K562 (cell line): ENCODE results near the gene SLC19A1. TPM values are rescaled to one million over a fixed set of nuclear protein-coding genes. Genes with fewer than 3 reads are reported as not detected.

ENCODE experiments used
- ATAC-seq: fragments of 200-7000 bp; cut with Tn5 transposase; 3 replicates; pipeline ENCODE4 v1.9.1; 2020; ENCODE audit warnings: moderate library complexity
- BruUV-seq: library from RNA; stranded (reverse); fragments of 400-500 nt; replicated peaks from 2 replicates; lab custom pipeline; 2021; lab: Mats Ljungman, UMichigan
- CTCF ChIA-PET: fragments of 300-600 bp; formaldehyde crosslinking; extraction: SDS; loops from one replicate; lab custom pipeline; 2021; ENCODE audit warnings: low intra/inter-chr PET ratio; lab: Yijun Ruan, JAX
- POLR2A ChIA-PET: fragments of 300-600, 350-650 bp; sonication (Branson Sonifier 250); formaldehyde crosslinking; extraction: SDS; loops from one replicate; lab custom pipeline; 2021; ENCODE audit warnings: antibody characterized with exemption, inconsistent platforms; lab: Yijun Ruan, JAX
- DNase-seq, 4 experiments: peaks; one replicate each; pipeline versions ENCODE4 v3.0.0 to v3.0.0-alpha.2; 2011 to 2018; ENCODE audit warnings: low spot score in 3 of 4, mixed read lengths in 3 of 4; ENCODE audit errors: extremely low read depth in 1 of 4
- FAIRE-seq: peaks from 2 replicates; lab custom pipeline; 2011; peaks lifted over from hg19 to GRCh38; lab: Jason Lieb, UNC
- H2AFZ ChIP-seq: 2 replicates; pipeline ENCODE4 v1.6.0; 2011; ENCODE audit warnings: low read depth, low read length, control low read depth, inconsistent platforms
- H3K27ac ChIP-seq: fragments of 200-600 bp; 3 replicates; pipeline ENCODE4 v1.8.0; 2011; ENCODE audit warnings: low read depth, mild to moderate bottlenecking, control low read depth, inconsistent platforms, low read length, moderate library complexity, mixed read lengths; ENCODE audit errors: extremely low read depth
- H3K27me3 ChIP-seq, 2 experiments: fragments of 300-600 bp in 1 of 2; 2 replicates in 1 of 2; 3 replicates in 1 of 2; pipeline versions ENCODE4 v1.6.0 to v1.8.0; 2011; ENCODE audit warnings: inconsistent platforms in 2 of 2, low read length in 2 of 2, mild to moderate bottlenecking in 1 of 2, mixed read lengths in 1 of 2, moderate library complexity in 1 of 2; ENCODE audit not compliant: control insufficient read depth in 2 of 2, insufficient read depth in 2 of 2
- H3K36me3 ChIP-seq: fragments of 300-600 bp; 3 replicates; pipeline ENCODE4 v1.8.0; 2011; ENCODE audit warnings: mild to moderate bottlenecking, low read length, inconsistent platforms; ENCODE audit not compliant: control insufficient read depth, insufficient read depth
- H3K4me1 ChIP-seq, 2 experiments: fragments of 200-600 bp in 1 of 2; replicated peaks in 1 of 2; 2 replicates in 1 of 2; 3 replicates in 1 of 2; pipeline versions ENCODE4 v1.5.1 to v1.8.0; 2011; ENCODE audit warnings: inconsistent platforms in 2 of 2, low read length in 2 of 2, mild to moderate bottlenecking in 1 of 2, mixed read lengths in 1 of 2, moderate library complexity in 1 of 2; ENCODE audit not compliant: control insufficient read depth in 2 of 2, insufficient read depth in 2 of 2
- H3K4me2 ChIP-seq: 2 replicates; pipeline ENCODE4 v1.6.1; 2011; ENCODE audit warnings: low read length, control low read depth, inconsistent platforms, mixed read lengths; ENCODE audit not compliant: insufficient read depth
- H3K4me3 ChIP-seq: fragments of 200-600 bp; sonication (generic), shearing (Covaris generic); 2 replicates; pipeline ENCODE4 v1.5.1; 2016; ENCODE audit warnings: control low read depth, inconsistent platforms
- H3K79me2 ChIP-seq: fragments of 200-600 bp; 3 replicates; pipeline ENCODE4 v1.8.0; 2011; ENCODE audit warnings: low read length, inconsistent platforms; ENCODE audit not compliant: control insufficient read depth, insufficient read depth
- H3K9ac ChIP-seq, 2 experiments: 2 replicates each; pipeline versions ENCODE4 v1.6.0 to v1.6.1; 2011; ENCODE audit warnings: low read depth in 2 of 2, low read length in 2 of 2, control low read depth in 1 of 2, inconsistent platforms in 1 of 2, mild to moderate bottlenecking in 1 of 2, mixed read lengths in 1 of 2; ENCODE audit not compliant: insufficient read depth in 1 of 2
- H3K9me1 ChIP-seq: one replicate; pipeline ENCODE4 v1.6.0; 2011; ENCODE audit warnings: inconsistent platforms, mild to moderate bottlenecking, low read length, moderate library complexity; ENCODE audit not compliant: control insufficient read depth, insufficient read depth
- H3K9me3 ChIP-seq: replicated peaks from 2 replicates; pipeline ENCODE4 v1.5.1; 2011; ENCODE audit warnings: low read depth, low read length, inconsistent platforms; ENCODE audit not compliant: control insufficient read depth, insufficient read depth
- H4K20me1 ChIP-seq: replicated peaks from 2 replicates; pipeline ENCODE4 v1.6.1; 2011; ENCODE audit warnings: low read length, inconsistent platforms, mixed read lengths; ENCODE audit not compliant: control insufficient read depth, insufficient read depth
- ARID3B ChIP-seq: fragments of 250-450 bp; sonication (Bioruptor Pico); IDR thresholded peaks from 2 replicates; pipeline ENCODE4 v1.4.0; 2020; ENCODE audit warnings: borderline replicate concordance
- BCL6 ChIP-seq: fragments of 250-450 bp; sonication (Bioruptor Pico); IDR thresholded peaks from 2 replicates; pipeline ENCODE4 v1.4.0; 2020
- BRF2 ChIP-seq: IDR thresholded peaks from 3 replicates; pipeline ENCODE4 v1.6.1; 2011; ENCODE audit warnings: borderline replicate concordance, mild to moderate bottlenecking; ENCODE audit not compliant: insufficient read length, insufficient read depth
- LCOR ChIP-seq: sonication (generic); formaldehyde crosslinking; IDR thresholded peaks from 2 replicates; pipeline ENCODE4 v1.8.0; 2022; ENCODE audit warnings: mild to moderate bottlenecking, missing genetic modification reagents
- MBD2 ChIP-seq: sonication (generic); IDR thresholded peaks from 2 replicates; pipeline ENCODE4 v1.6.1; 2016; ENCODE audit warnings: low read depth, borderline replicate concordance
- MCM5 ChIP-seq: fragments of 450-650 bp; IDR thresholded peaks from 2 replicates; pipeline ENCODE4 v1.6.1; 2016; ENCODE audit warnings: low read depth
- MEIS2 ChIP-seq: fragments of 450-650 bp; IDR thresholded peaks from 2 replicates; pipeline ENCODE4 v1.6.1; 2014; ENCODE audit warnings: mild to moderate bottlenecking; ENCODE audit not compliant: partially characterized antibody
- MTF1 ChIP-seq: fragments of 250-450 bp; sonication (Bioruptor Pico); IDR thresholded peaks from 2 replicates; pipeline ENCODE4 v1.9.0; 2021; ENCODE audit warnings: moderate library complexity, mild to moderate bottlenecking, inconsistent platforms, borderline replicate concordance
- NFE2L1 ChIP-seq: fragments of 450-650 bp; IDR thresholded peaks from 2 replicates; pipeline ENCODE4 v1.6.1; 2016; ENCODE audit warnings: missing genetic modification characterization, low read depth, mild to moderate bottlenecking, missing compliant biosample characterization, moderate library complexity, borderline replicate concordance
- NUFIP1 ChIP-seq: fragments of 450-650 bp; IDR thresholded peaks from 2 replicates; pipeline ENCODE4 v1.6.1; 2018; ENCODE audit not compliant: partially characterized antibody
- STAT5A ChIP-seq: IDR thresholded peaks from 2 replicates; pipeline ENCODE4 v1.6.1; 2012; ENCODE audit warnings: low read length, inconsistent platforms, borderline replicate concordance
- TRIM25 ChIP-seq: fragments of 450-650 bp; IDR thresholded peaks from 2 replicates; pipeline ENCODE4 v1.7.0; 2016; ENCODE audit warnings: borderline replicate concordance
- ZNF140 ChIP-seq: fragments of 250-450 bp; sonication (Bioruptor Pico); IDR thresholded peaks from 2 replicates; pipeline ENCODE4 v1.8.0; 2021; ENCODE audit warnings: moderate library complexity, mild to moderate bottlenecking, inconsistent platforms
- ZNF143 ChIP-seq: sonication (generic); formaldehyde crosslinking; IDR thresholded peaks from 2 replicates; pipeline ENCODE4 v1.9.0; 2022; ENCODE audit warnings: mild to moderate bottlenecking, missing genetic modification reagents
- WGBS: fragments of 100-300 bp; shearing (Covaris generic); methylation state at CpG from one replicate; pipeline ENCODE4 v1.1.6; 2016; ENCODE audit warnings: low coverage, mixed read lengths; ENCODE audit not compliant: insufficient coverage; ENCODE audit errors: missing lambda C conversion rate; 5-methylcytosine and 5-hydroxymethylcytosine counted together
- in situ Hi-C: fragments of 300-500 bp; cut with MboI; formaldehyde crosslinking; loops from 4 replicates; pipeline ENCODE4 v1.15.0; 2018; ENCODE audit warnings: inconsistent platforms, mixed read lengths
- intact Hi-C: fragments of 100-400 bp; cut with micrococcal nuclease; formaldehyde crosslinking; loops from 2 replicates; pipeline ENCODE4 v1.14.2; 2022
- polyA plus RNA-seq, 8 experiments: library from polyadenylated mRNA; depleted of rRNA in 4 of 8; stranded (reverse) in 5 of 8; unstranded in 3 of 8; fragments of >200 nt; fragmentation: Nextera tagmentation in 2 of 8; fragmentation: Illumina TruSeq in 1 of 8; extraction: Ambion mirVana in 2 of 8; extraction: Trizol in 1 of 8; gene quantifications; 2 replicates each; pipeline versions ENCODE4 v1.2.1 to v1.2.3, GENCODE V29; 2011 to 2014; ENCODE audit warnings: inconsistent platforms in 1 of 8, missing spikeins in 1 of 8
- total RNA-seq, 7 experiments: library from RNA; depleted of rRNA in 6 of 7; stranded (reverse); fragments of >200 nt in 6 of 7; fragmentation: Illumina TruSeq in 2 of 7; extraction: Trizol in 2 of 7; gene quantifications; 2 replicates each; pipeline versions ENCODE4 v1.2.1 to v1.2.3, GENCODE V29; 2011 to 2021; ENCODE audit warnings: low replicate concordance in 1 of 7

Gene SLC19A1
- total and polyA plus RNA-seq, 9 of the 15 experiments (the other 6 are each of a cell fraction or from before 2014, with no cell fraction given) = 0.65 to 88.7 (median 12.0) TPM

- no peak for TF ChIP-seq MEIS2
Observed at GRCh38 chr21:45517249-45518065, 24.8 kb downstream of the SLC19A1 start (continued).

- BruUV-seq = no TSS peak
- intact Hi-C loops = no loop called here
- FAIRE-seq (no peak), ATAC-seq (no peak), DNase-seq (no peak)
- Histone ChIP-seq H3K4me2 (no peak overlapping the region), H3K9me1 (no peaks in the 10 kb centered on the region), H3K36me3 (peaks cover 96% of the 10 kb centered on the region), H3K27me3 (no peaks in the 10 kb centered on the region), H2AFZ (no peak overlapping the region), H3K9ac (no peak overlapping the region; a peak in 1 of 4 replicates), H3K9me3 (no peaks in the 10 kb centered on the region), H3K4me3 (no peak overlapping the region), H4K20me1 (peaks cover 2% of the 10 kb centered on the region; the same call in 1 of the 2 replicates), H3K27ac (no peak overlapping the region), H3K4me1 (peaks cover 0 to 36% of the 10 kb centered on the region in 2 experiments; a peak in 1 of 5 replicates), H3K79me2 (peaks cover 20% of the 10 kb centered on the region)
- ChIA-PET POLR2A (interaction anchor here (0.8 to 1.0 kb wide), 2 partner anchors 97 to 270 kb away, joined by 3 to 4 read pairs; no protein-coding TSS in a partner anchor), CTCF (no interaction called here)
- in situ Hi-C loops = no loop called here
- whole genome bisulfite sequencing = 91% methylated on average over 14 of the region's 14 CpGs
- no peak for TF ChIP-seq MBD2
- TF ChIP-seq BRF2 = no peak
- no peak for TF ChIP-seq MCM5
- TF ChIP-seq ZNF140 = no peak
- no peak for TF ChIP-seq BCL6
- TF ChIP-seq ZNF143 (CRISPR knock-in tag) = no peak
- TF ChIP-seq NUFIP1 = no peak
- TF ChIP-seq NFE2L1 = no peak
- TF ChIP-seq ARID3B (CRISPR knock-in tag) = no peak
- no peak for TF ChIP-seq LCOR (CRISPR knock-in tag)
- TF ChIP-seq MTF1 (CRISPR knock-in tag) = no peak
- no peak for TF ChIP-seq STAT5A
- no peak for TF ChIP-seq TRIM25
Observed at GRCh38 chr21:45516671-45517151, 25.5 kb downstream of the SLC19A1 start.
